ENCODE data around the gene CEP164. TPM values are rescaled to one million over a fixed set of nuclear protein-coding genes. Genes with fewer than 3 reads are reported as not detected.

Gene CEP164
- total and polyA plus RNA-seq, 9 of the 15 experiments (the other 6 are each of a cell fraction or from before 2014, with no cell fraction given), result 2.1 to 16.5 (median 10.4) TPM

GRCh38 chr11:117423046-117423575 lies 95.5 kb downstream of the CEP164 start:
- Histone ChIP-seq H3K79me2 (ENCODE audit: control insufficient read depth, insufficient read depth, low read length) (no peaks in the 10 kb centered on the region), H3K27me3 (ENCODE audit: control insufficient read depth in 2 of 2, insufficient read depth in 2 of 2, low read length in 2 of 2) (peaks cover 43 to 83% of the 10 kb centered on the region in 2 experiments), H3K4me3 (no peak overlapping the region), H3K4me1 (replicated peaks in 1 of 2; ENCODE audit: control insufficient read depth in 2 of 2, insufficient read depth in 2 of 2, low read length in 2 of 2) (peaks cover 0 to 2% of the 10 kb centered on the region in 2 experiments; a peak in 1 of 5 replicates), H4K20me1 (replicated peaks; ENCODE audit: control insufficient read depth, insufficient read depth, low read length) (peaks cover 23% of the 10 kb centered on the region), H3K9me3 (replicated peaks; ENCODE audit: control insufficient read depth, insufficient read depth, low read depth, low read length) (no peaks in the 10 kb centered on the region), H3K4me2 (ENCODE audit: insufficient read depth, low read length) (no peak overlapping the region), H2AFZ (ENCODE audit: low read depth, low read length) (no peak overlapping the region), H3K27ac (ENCODE audit: extremely low read depth, low read depth, low read length) (no peak overlapping the region), H3K9me1 (ENCODE audit: control insufficient read depth, insufficient read depth, low read length) (no peaks in the 10 kb centered on the region), H3K9ac (ENCODE audit: insufficient read depth in 1 of 2, low read depth in 2 of 2, low read length in 2 of 2) (no peak overlapping the region), H3K36me3 (ENCODE audit: control insufficient read depth, insufficient read depth, low read length) (no peaks in the 10 kb centered on the region)
- no peak for ATAC-seq
- intact Hi-C loops (cut with micrococcal nuclease) (loop anchor here (10.0 kb wide), 1 partner anchor 522 kb away; no protein-coding TSS in a partner anchor), in situ Hi-C loops (cut with MboI) (loop anchor here (10.0 kb wide), 1 partner anchor 632 kb away; no protein-coding TSS in a partner anchor)
- TF ChIP-seq ARID3B (CRISPR knock-in tag; IDR thresholded peaks at IDR 0.05; ENCODE audit: borderline replicate concordance) (no peak), SIN3A (IDR thresholded peaks at IDR 0.05; ENCODE audit: borderline replicate concordance in 2 of 2, control insufficient read depth in 1 of 2, low read depth in 2 of 2, low read length in 2 of 2) (no peak), CBFB (CRISPR knock-in tag; IDR thresholded peaks at IDR 0.05) (no peak), FOXO4 (CRISPR knock-in tag; IDR thresholded peaks at IDR 0.05) (no peak), BACH1 (tag; IDR thresholded peaks at IDR 0.05) (no peak)
- 2% methylated on average over 14 of the region's 14 CpGs for WGBS (ENCODE audit: insufficient coverage, low coverage, missing lambda C conversion rate)
- no TSS peak for BruUV-seq (replicated peaks)
- no peak for DNase-seq (ENCODE audit: extremely low read depth in 1 of 4, low spot score in 3 of 4)
- FAIRE-seq, result no peak
- POLR2A ChIA-PET, result no interaction called here
- CTCF ChIA-PET (ENCODE audit: low intra/inter-chr PET ratio), result no interaction called here
